HL-60 (cell line): ENCODE measurements around the gene TSC22D4.
"Not testable (repeated sequence)": the region's sequence is repeated elsewhere in the genome, so short reads cannot be mapped to it uniquely, and the experiment has no call there.

Experiments
- DNase-seq, 2 experiments: peaks; one replicate each; pipeline ENCODE4 v3.0.0-alpha.2; 2010 to 2020; ENCODE audit warnings: low read depth in 1 of 2, low spot score in 1 of 2
- H3K27ac ChIP-seq: fragments of 250-450 bp; sonication (Bioruptor Pico); replicated peaks from 2 replicates; pipeline ENCODE4 v1.5.1; 2020; ENCODE audit warnings: mild to moderate bottlenecking, moderate library complexity
- H3K27me3 ChIP-seq: fragments of 250-450 bp; sonication (Bioruptor Pico); 2 replicates; pipeline ENCODE4 v1.5.1; 2021; ENCODE audit warnings: mild to moderate bottlenecking, moderate library complexity; ENCODE audit not compliant: insufficient read depth, poor library complexity, severe bottlenecking
- H3K4me3 ChIP-seq: replicated peaks from 2 replicates; pipeline ENCODE4 v1.5.1; 2011; ENCODE audit warnings: mild to moderate bottlenecking, control low read depth, low read length; ENCODE audit not compliant: insufficient read depth
- GABPA ChIP-seq: IDR thresholded peaks from 2 replicates; pipeline ENCODE4 v1.6.1; 2012; ENCODE audit warnings: low read depth
- POLR2AphosphoS5 ChIP-seq: IDR thresholded peaks from 2 replicates; pipeline ENCODE4 v1.6.1; 2012; ENCODE audit warnings: low read depth
- SPI1 ChIP-seq: IDR thresholded peaks from 2 replicates; pipeline ENCODE4 v1.6.1; 2012; ENCODE audit warnings: low read depth, mild to moderate bottlenecking, borderline replicate concordance
- long read RNA-seq: library from polyadenylated mRNA; unstranded; transcript quantifications from one replicate; pipeline ENCODE4 v2.0.0, GENCODE V29; 2020
- TF ChIP-seq, protein P1 (sequence below): IDR thresholded peaks from 2 replicates; pipeline ENCODE4 v1.6.1; 2012; ENCODE audit warnings: low read depth; ENCODE audit not compliant: insufficient replicate concordance
- TF ChIP-seq, protein P2 (sequence below): IDR thresholded peaks from one replicate; pipeline ENCODE4 v1.5.1; 2011; ENCODE audit warnings: low read length, control low read depth, inconsistent platforms; ENCODE audit not compliant: insufficient read depth

The TSC22D4 gene
- long read RNA-seq, transcript TSC22D4-202 (5 exons, 1,469 nt) = major isoform, 103 of 168 reads
- long read RNA-seq, partial matches to known transcripts = 5 of 168 reads
- long read RNA-seq, other reads (novel, unspliced or antisense) = 60 of 168 reads

GRCh38 chr7:100478958-100479660 is at the start of gene TSC22D4:
Gene TSC22D4 (minus strand): TSS chr7:100479214. CDS start chr7:100478038, 1,176 bp downstream.
- TF ChIP-seq, protein P1, sequence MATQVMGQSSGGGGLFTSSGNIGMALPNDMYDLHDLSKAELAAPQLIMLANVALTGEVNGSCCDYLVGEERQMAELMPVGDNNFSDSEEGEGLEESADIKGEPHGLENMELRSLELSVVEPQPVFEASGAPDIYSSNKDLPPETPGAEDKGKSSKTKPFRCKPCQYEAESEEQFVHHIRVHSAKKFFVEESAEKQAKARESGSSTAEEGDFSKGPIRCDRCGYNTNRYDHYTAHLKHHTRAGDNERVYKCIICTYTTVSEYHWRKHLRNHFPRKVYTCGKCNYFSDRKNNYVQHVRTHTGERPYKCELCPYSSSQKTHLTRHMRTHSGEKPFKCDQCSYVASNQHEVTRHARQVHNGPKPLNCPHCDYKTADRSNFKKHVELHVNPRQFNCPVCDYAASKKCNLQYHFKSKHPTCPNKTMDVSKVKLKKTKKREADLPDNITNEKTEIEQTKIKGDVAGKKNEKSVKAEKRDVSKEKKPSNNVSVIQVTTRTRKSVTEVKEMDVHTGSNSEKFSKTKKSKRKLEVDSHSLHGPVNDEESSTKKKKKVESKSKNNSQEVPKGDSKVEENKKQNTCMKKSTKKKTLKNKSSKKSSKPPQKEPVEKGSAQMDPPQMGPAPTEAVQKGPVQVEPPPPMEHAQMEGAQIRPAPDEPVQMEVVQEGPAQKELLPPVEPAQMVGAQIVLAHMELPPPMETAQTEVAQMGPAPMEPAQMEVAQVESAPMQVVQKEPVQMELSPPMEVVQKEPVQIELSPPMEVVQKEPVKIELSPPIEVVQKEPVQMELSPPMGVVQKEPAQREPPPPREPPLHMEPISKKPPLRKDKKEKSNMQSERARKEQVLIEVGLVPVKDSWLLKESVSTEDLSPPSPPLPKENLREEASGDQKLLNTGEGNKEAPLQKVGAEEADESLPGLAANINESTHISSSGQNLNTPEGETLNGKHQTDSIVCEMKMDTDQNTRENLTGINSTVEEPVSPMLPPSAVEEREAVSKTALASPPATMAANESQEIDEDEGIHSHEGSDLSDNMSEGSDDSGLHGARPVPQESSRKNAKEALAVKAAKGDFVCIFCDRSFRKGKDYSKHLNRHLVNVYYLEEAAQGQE = peak; percentile 12
- no peak for TF ChIP-seq GABPA
- TF ChIP-seq POLR2AphosphoS5 = peak; percentile 93
- peak; percentile 70; the same call in 1 of the 2 replicates for TF ChIP-seq SPI1
- TF ChIP-seq, protein P2, sequence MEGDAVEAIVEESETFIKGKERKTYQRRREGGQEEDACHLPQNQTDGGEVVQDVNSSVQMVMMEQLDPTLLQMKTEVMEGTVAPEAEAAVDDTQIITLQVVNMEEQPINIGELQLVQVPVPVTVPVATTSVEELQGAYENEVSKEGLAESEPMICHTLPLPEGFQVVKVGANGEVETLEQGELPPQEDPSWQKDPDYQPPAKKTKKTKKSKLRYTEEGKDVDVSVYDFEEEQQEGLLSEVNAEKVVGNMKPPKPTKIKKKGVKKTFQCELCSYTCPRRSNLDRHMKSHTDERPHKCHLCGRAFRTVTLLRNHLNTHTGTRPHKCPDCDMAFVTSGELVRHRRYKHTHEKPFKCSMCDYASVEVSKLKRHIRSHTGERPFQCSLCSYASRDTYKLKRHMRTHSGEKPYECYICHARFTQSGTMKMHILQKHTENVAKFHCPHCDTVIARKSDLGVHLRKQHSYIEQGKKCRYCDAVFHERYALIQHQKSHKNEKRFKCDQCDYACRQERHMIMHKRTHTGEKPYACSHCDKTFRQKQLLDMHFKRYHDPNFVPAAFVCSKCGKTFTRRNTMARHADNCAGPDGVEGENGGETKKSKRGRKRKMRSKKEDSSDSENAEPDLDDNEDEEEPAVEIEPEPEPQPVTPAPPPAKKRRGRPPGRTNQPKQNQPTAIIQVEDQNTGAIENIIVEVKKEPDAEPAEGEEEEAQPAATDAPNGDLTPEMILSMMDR = no peak
- Histone ChIP-seq H3K27me3 (peaks cover 3% of the 10 kb centered on the region), H3K4me3 (peak within 1 kb of the TSS; percentile 96), H3K27ac (peak within 1 kb of the TSS; percentile 94)
- peak; percentile 95 to 98 for DNase-seq

GRCh38 chr7:100528108-100528866 is 49.3 kb upstream of the TSC22D4 start:
- H3K27me3 ChIP-seq, H3K4me3 ChIP-seq, DNase-seq, H3K27ac ChIP-seq: not testable (repeated sequence)

DNA sequence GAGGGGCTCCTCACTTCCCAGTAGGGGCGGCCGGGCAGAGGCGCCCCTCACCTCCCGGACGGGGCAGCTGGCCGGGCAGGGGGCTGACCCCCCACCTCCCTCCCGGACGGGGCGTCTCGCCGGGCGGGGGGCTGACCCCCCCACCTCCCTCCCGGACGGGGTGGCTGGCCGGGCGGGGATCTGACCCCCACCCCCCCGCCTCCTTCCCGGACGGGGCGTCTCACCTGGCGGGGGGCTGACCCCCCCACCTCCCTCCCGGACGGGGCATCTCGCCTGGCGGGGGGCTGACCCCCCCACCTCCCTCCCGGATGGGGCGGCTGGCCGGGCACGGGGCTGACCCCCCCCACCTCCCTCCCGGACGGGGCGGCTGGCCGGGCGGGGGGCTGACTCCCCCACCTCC is 44.2 kb upstream of the TSC22D4 start:
- H3K4me3 ChIP-seq, H3K27me3 ChIP-seq, DNase-seq, H3K27ac ChIP-seq: not testable (repeated sequence)

DNA sequence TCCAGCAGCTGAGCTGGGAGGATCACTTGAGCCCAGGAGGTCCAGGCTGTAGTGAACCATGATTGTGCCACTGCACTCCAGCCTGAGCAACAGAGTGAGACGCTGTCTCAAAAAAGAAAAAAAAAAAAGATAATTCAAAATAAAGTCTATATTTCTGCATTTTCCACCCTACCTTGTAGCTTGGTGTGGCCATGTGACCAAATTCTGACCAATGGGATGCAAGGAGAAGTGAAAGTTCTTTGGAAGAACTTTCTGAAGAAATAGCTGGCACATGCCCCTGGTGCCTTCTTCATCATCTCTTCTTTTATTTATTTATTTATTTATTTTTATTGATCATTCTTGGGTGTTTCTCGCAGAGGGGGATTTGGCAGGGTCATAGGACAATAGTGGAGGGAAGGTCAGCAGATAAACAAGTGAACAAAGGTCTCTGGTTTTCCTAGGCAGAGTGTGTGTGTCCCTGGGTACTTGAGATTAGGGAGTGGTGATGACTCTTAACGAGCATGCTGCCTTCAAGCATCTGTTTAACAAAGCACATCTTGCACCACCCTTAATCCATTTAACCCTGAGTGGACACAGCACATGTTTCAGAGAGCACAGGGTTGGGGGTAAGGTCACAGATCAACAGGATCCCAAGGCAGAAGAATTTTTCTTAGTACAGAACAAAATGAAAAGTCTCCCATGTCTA is 43.0 kb upstream of the TSC22D4 start:
- not testable (repeated sequence) for H3K27me3 ChIP-seq, H3K4me3 ChIP-seq, H3K27ac ChIP-seq
- peak in 1 of 2 experiments; percentile 45 for DNase-seq

DNA sequence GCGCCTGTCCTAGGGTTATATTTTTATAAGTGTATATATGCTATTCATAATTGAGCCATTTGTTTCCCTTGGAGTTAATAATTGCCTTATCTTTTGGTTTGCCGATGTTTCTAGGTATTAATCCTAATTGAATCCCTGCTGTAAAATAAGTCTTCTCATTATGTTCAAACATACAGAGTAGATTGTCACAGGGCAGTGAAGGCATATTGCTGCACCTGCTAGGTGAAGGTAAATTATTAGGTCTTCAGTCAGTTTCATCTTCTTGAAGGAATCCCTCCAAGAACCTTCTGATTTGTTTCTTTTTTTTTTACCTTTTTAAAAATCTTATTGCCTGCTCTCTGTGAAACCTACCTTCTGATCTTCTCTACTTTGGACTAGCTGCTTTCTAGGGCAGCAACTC is 42.1 kb upstream of the TSC22D4 start:
- Histone ChIP-seq H3K4me3 (no peak overlapping the region), H3K27me3 (no peaks in the 10 kb centered on the region), H3K27ac (no peak overlapping the region)
- TF ChIP-seq POLR2AphosphoS5 = no peak
- TF ChIP-seq, protein P1 = no peak
- TF ChIP-seq SPI1 = no peak
- TF ChIP-seq GABPA = no peak
- TF ChIP-seq, protein P2 = no peak
- DNase-seq = no peak
